GM12878 (cell line): ENCODE data around the gene PLXNC1. TPM values are rescaled to one million over a fixed set of nuclear protein-coding genes. Genes with fewer than 3 reads are reported as not detected.

ENCODE experiments used
- ATAC-seq: fragments of 200-7000 bp; cut with Tn5 transposase; 3 replicates; pipeline ENCODE4 v1.9.1; 2020; ENCODE audit warnings: mild to moderate bottlenecking, moderate library complexity
- BruUV-seq: library from RNA; stranded (reverse); fragments of 400-500 nt; replicated peaks from 2 replicates; lab custom pipeline; 2021; lab: Mats Ljungman, UMichigan
- CTCF ChIA-PET: fragments of 300-600 bp; sonication (Branson Sonifier 250); formaldehyde crosslinking; extraction: SDS; loops from one replicate; lab custom pipeline; 2021; ENCODE audit warnings: inconsistent platforms; lab: Yijun Ruan, JAX
- POLR2A ChIA-PET: fragments of 350-600 bp; formaldehyde crosslinking; extraction: SDS; loops from one replicate; lab custom pipeline; 2021; ENCODE audit warnings: inconsistent platforms; lab: Charles Lee
- RAD21 ChIA-PET: fragments of 300-600 bp; sonication (Branson Sonifier 250); formaldehyde crosslinking; loops from one replicate; lab custom pipeline; 2023; ENCODE audit warnings: antibody characterized with exemption; ENCODE audit not compliant: unreplicated experiment; lab: Charles Lee
- SMC1A ChIA-PET: fragments of 300-600 bp; sonication (Branson Sonifier 250); formaldehyde crosslinking; loops from one replicate; lab custom pipeline; 2023; ENCODE audit not compliant: unreplicated experiment, uncharacterized antibody; lab: Charles Lee
- DNase-seq: peaks from one replicate; pipeline ENCODE4 v3.0.0-alpha.2; 2011; ENCODE audit warnings: low read depth, low spot score
- FAIRE-seq: peaks from 3 replicates; lab custom pipeline; 2011; peaks lifted over from hg19 to GRCh38; lab: Jason Lieb, UNC
- H2AFZ ChIP-seq: 2 replicates; pipeline ENCODE4 v1.6.0; 2011; ENCODE audit warnings: low read depth, low read length, control low read depth; ENCODE audit not compliant: control insufficient read depth
- H3K27ac ChIP-seq: 2 replicates; pipeline ENCODE4 v1.5.1; 2011; ENCODE audit warnings: control low read depth; ENCODE audit not compliant: control insufficient read depth, insufficient read depth
- H3K27me3 ChIP-seq, 2 experiments: replicated peaks in 1 of 2; 2 replicates each; pipeline versions ENCODE4 v1.6.0 to v1.6.1; 2011; ENCODE audit warnings: low read length in 1 of 2; ENCODE audit not compliant: control insufficient read depth in 2 of 2, insufficient read depth in 2 of 2
- H3K36me3 ChIP-seq, 2 experiments: 2 replicates each; pipeline ENCODE4 v1.5.1; 2011; ENCODE audit warnings: low read length in 1 of 2; ENCODE audit not compliant: control insufficient read depth in 2 of 2, insufficient read depth in 2 of 2
- H3K4me1 ChIP-seq: 2 replicates; pipeline ENCODE4 v1.6.1; 2011; ENCODE audit warnings: mild to moderate bottlenecking, low read length, moderate library complexity, mixed read lengths; ENCODE audit not compliant: control insufficient read depth, insufficient read depth
- H3K4me2 ChIP-seq: 2 replicates; pipeline ENCODE4 v1.6.0; 2011; ENCODE audit warnings: control low read depth; ENCODE audit not compliant: control insufficient read depth, insufficient read depth
- H3K4me3 ChIP-seq: fragments of 200-600 bp; sonication (generic); 2 replicates; pipeline ENCODE4 v1.5.1; 2016
- H3K79me2 ChIP-seq: 2 replicates; pipeline ENCODE4 v1.6.0; 2011; ENCODE audit warnings: low read length; ENCODE audit not compliant: control insufficient read depth, insufficient read depth
- H3K9ac ChIP-seq: 2 replicates; pipeline ENCODE4 v1.8.0; 2011; ENCODE audit warnings: low read length, control low read depth, mixed read lengths; ENCODE audit not compliant: control insufficient read depth, insufficient read depth
- H3K9me3 ChIP-seq: replicated peaks from 3 replicates; pipeline ENCODE4 v1.5.1; 2011; ENCODE audit warnings: mild to moderate bottlenecking, low read length; ENCODE audit not compliant: control insufficient read depth, insufficient read depth
- H4K20me1 ChIP-seq: 2 replicates; pipeline ENCODE4 v1.6.0; 2011; ENCODE audit not compliant: control insufficient read depth, insufficient read depth
- CTCF ChIP-seq, 3 experiments: IDR thresholded peaks in 2 of 3; conservative IDR thresholded peaks in 1 of 3; 2 replicates each; pipeline ENCODE4 v1.5.1; 2011; ENCODE audit warnings: low read depth in 3 of 3, low read length in 3 of 3, mild to moderate bottlenecking in 3 of 3, control low read depth in 2 of 3, moderate library complexity in 2 of 3, inconsistent platforms in 1 of 3, mixed read lengths in 1 of 3; ENCODE audit not compliant: control insufficient read depth in 2 of 3, insufficient read depth in 1 of 3; ENCODE audit errors: extremely low read depth in 1 of 3
- EED ChIP-seq: sonication (generic); IDR thresholded peaks from 2 replicates; pipeline ENCODE4 v1.6.1; 2016; ENCODE audit warnings: antibody characterized with exemption, low read depth
- FOS ChIP-seq: IDR thresholded peaks from 3 replicates; pipeline ENCODE4 v1.6.1; 2011; ENCODE audit warnings: borderline replicate concordance; ENCODE audit not compliant: insufficient read length; ENCODE audit errors: extremely low read depth
- GATAD2B ChIP-seq: fragments of 450-650 bp; conservative IDR thresholded peaks from 2 replicates; pipeline ENCODE4 v1.6.1; 2017; ENCODE audit warnings: low read depth, mild to moderate bottlenecking, moderate library complexity
- HDAC2 ChIP-seq: fragments of 200-600 bp; sonication (generic); IDR thresholded peaks from 2 replicates; pipeline ENCODE4 v1.6.1; 2017
- JUND ChIP-seq: IDR thresholded peaks from 2 replicates; pipeline ENCODE4 v1.6.1; 2012; ENCODE audit warnings: low read depth, mild to moderate bottlenecking, low read length, improper control_type of control experiment, moderate library complexity
- NR2C2 ChIP-seq: IDR thresholded peaks from 2 replicates; pipeline ENCODE4 v1.6.1; 2011; ENCODE audit warnings: borderline replicate concordance, low read depth; ENCODE audit not compliant: control insufficient read depth, insufficient read length
- PML ChIP-seq: IDR thresholded peaks from 2 replicates; pipeline ENCODE4 v1.6.1; 2012; ENCODE audit warnings: low read length, inconsistent platforms
- SMARCA5 ChIP-seq: fragments of 450-650 bp; IDR thresholded peaks from 2 replicates; pipeline ENCODE4 v1.6.1; 2017; ENCODE audit warnings: mild to moderate bottlenecking
- SUPT20H ChIP-seq: IDR thresholded peaks from 2 replicates; pipeline ENCODE4 v1.6.1; 2011; ENCODE audit warnings: low read depth, mild to moderate bottlenecking, low read length, moderate library complexity, borderline replicate concordance; ENCODE audit not compliant: control insufficient read depth
- TCF12 ChIP-seq: IDR thresholded peaks from 2 replicates; pipeline ENCODE4 v1.6.1; 2011; ENCODE audit warnings: low read depth, mild to moderate bottlenecking, low read length
- ZBTB11 ChIP-seq: fragments of 450-650 bp; formaldehyde crosslinking; IDR thresholded peaks from 2 replicates; pipeline ENCODE4 v1.5.0; 2022; ENCODE audit warnings: mild to moderate bottlenecking, missing genetic modification characterization
- WGBS: methylation state at CpG from one replicate; pipeline ENCODE4 v1.1.6; 2016; ENCODE audit warnings: low lambda C conversion rate; ENCODE audit not compliant: insufficient replicate concordance, insufficient coverage; ENCODE audit errors: missing lambda C conversion rate; 5-methylcytosine and 5-hydroxymethylcytosine counted together
- in situ Hi-C: fragments of 300-500 bp; cut with MboI; formaldehyde crosslinking; loops from 9 replicates; pipeline ENCODE4 v1.14.3; 2018; ENCODE audit warnings: mixed read lengths
- intact Hi-C: fragments of 100-400 bp; cut with micrococcal nuclease; formaldehyde crosslinking; loops from one replicate; pipeline ENCODE4 v1.14.2; 2022; ENCODE audit not compliant: unreplicated experiment
- polyA plus RNA-seq, 11 experiments: library from polyadenylated mRNA; depleted of rRNA in 4 of 11; unstranded in 6 of 11; stranded (reverse) in 5 of 11; fragments of >200 nt; fragmentation: Nextera tagmentation in 4 of 11; fragmentation: Illumina TruSeq in 1 of 11; extraction: Ambion mirVana in 4 of 11; extraction: Trizol in 1 of 11; gene quantifications; 1 replicate in 1 of 11; 2 replicates in 10 of 11; pipeline versions ENCODE4 v1.2.1 to v1.2.3, GENCODE V29; 2011 to 2016; ENCODE audit warnings: inconsistent platforms in 2 of 11, missing spikeins in 2 of 11, low read depth in 1 of 11
- total RNA-seq, 4 experiments: library from RNA; depleted of rRNA in 3 of 4; stranded (reverse); fragments of >200 nt in 3 of 4; fragmentation: Illumina TruSeq in 1 of 4; extraction: Trizol in 1 of 4; gene quantifications; 2 replicates each; pipeline versions ENCODE4 v1.2.1 to v1.2.3, GENCODE V29; 2013 to 2021

The PLXNC1 gene
- total and polyA plus RNA-seq, 10 of the 15 experiments (the other 5 are each of a cell fraction or from before 2014, with no cell fraction given), result 5.2 to 41.2 (median 24.6) TPM

- TF ChIP-seq NR2C2 (no peak), FOS (no peak), ZBTB11 (CRISPR knock-in tag) (no peak), PML (no peak)
Measured at GRCh38 chr12:94333396-94333795, 185.0 kb downstream of the PLXNC1 start (continued).

GRCh38 chr12:94336211-94336925, 188.0 kb downstream of the PLXNC1 start:
- in situ Hi-C loops, result no loop called here
- ChIA-PET SMC1A (interaction anchor here (0.7 to 1.3 kb wide), 5 partner anchors 20 to 103 kb away, joined by 3 to 6 read pairs (median 3); no protein-coding TSS in a partner anchor), CTCF (interaction anchor here (0.6 to 1.5 kb wide), 3 partner anchors 10 to 1029 kb away, joined by 3 to 4 read pairs (median 4); no protein-coding TSS in a partner anchor), POLR2A (interaction anchor here (0.5 kb wide), 1 partner anchor 1235 kb away, joined by 3 read pairs; no protein-coding TSS in a partner anchor), RAD21 (no interaction called here)
- no peak overlapping the region for H2AFZ ChIP-seq
- BruUV-seq, result no TSS peak
- no peaks in the 10 kb centered on the region for H3K9me3 ChIP-seq
- ATAC-seq (no peak), DNase-seq (no peak), FAIRE-seq (no peak)
- H3K36me3 ChIP-seq, result no peaks in the 10 kb centered on the region; a peak in 1 of 4 replicates
- H3K27ac ChIP-seq, result no peak overlapping the region
- no peak overlapping the region for H3K4me2 ChIP-seq
- no peaks in the 10 kb centered on the region for H4K20me1 ChIP-seq
- H3K9ac ChIP-seq, result no peak overlapping the region
- no peaks in the 10 kb centered on the region for H3K79me2 ChIP-seq
- H3K4me1 ChIP-seq, result no peaks in the 10 kb centered on the region
- H3K4me3 ChIP-seq, result no peak overlapping the region
- intact Hi-C loops, result no loop called here
- H3K27me3 ChIP-seq, result no peaks in the 10 kb centered on the region
- 97% methylated on average over 5 of the region's 5 CpGs for WGBS
- no peak for TF ChIP-seq ZBTB11 (CRISPR knock-in tag)
- TF ChIP-seq GATAD2B, result no peak
- TF ChIP-seq CTCF (IDR thresholded peaks at IDR 0.05 in 2 of 3, conservative IDR thresholded peaks at IDR 0.05 in 1 of 3; ENCODE audit: control insufficient read depth in 2 of 3, extremely low read depth in 1 of 3, insufficient read depth in 1 of 3, low read depth in 3 of 3, low read length in 3 of 3), result no peak
- no peak for TF ChIP-seq EED
- TF ChIP-seq NR2C2, result no peak
- no peak for TF ChIP-seq JUND
- TF ChIP-seq TCF12, result no peak
- no peak for TF ChIP-seq SUPT20H
- TF ChIP-seq SMARCA5, result no peak
- TF ChIP-seq HDAC2, result no peak
